ENCODE results near the gene C1orf185. TPM values are rescaled to one million over a fixed set of nuclear protein-coding genes. Genes with fewer than 3 reads are reported as not detected.

Gene C1orf185
- not detected in 2 replicates for total RNA-seq

- no peak for DNase-seq
- Mint-ChIP-seq H3K9me3 (no peaks in the 10 kb centered on the region), H3K36me3 (ENCODE audit: low read depth) (no peaks in the 10 kb centered on the region), H3K27ac (no peak within 1 kb of the TSS), H3K27me3 (peaks cover 5% of the 10 kb centered on the region), H3K4me3 (no peak within 1 kb of the TSS), H3K4me1 (no peaks in the 10 kb centered on the region)
- no peak for TF ChIP-seq CTCF (IDR thresholded peaks at IDR 0.05)
- intact Hi-C loops (cut with micrococcal nuclease): no loop called here
- ATAC-seq (ENCODE audit: low read depth): no peak
- ChIA-PET POLR2A (no interaction called here), CTCF (no interaction called here)
Observed at GRCh38 chr1:51101976-51102375, at the start of gene C1orf185. TSS of gene C1orf185 (plus strand) at chr1:51102228. CDS start at chr1:51102234, 6 bp downstream.

GRCh38 chr1:51058858-51059257 is 43.2 kb upstream of the C1orf185 start:
- no peak overlapping the region for H3K27ac Mint-ChIP-seq
- POLR2A ChIA-PET: no interaction called here
- no peak for ATAC-seq (ENCODE audit: low read depth)
- no peak for TF ChIP-seq CTCF (IDR thresholded peaks at IDR 0.05)
- no peaks in the 10 kb centered on the region for H3K4me1 Mint-ChIP-seq
- H3K4me3 Mint-ChIP-seq: no peak overlapping the region
- peaks cover 13% of the 10 kb centered on the region for H3K27me3 Mint-ChIP-seq
- intact Hi-C loops (cut with micrococcal nuclease): loop anchor here (2.0 kb wide), 1 partner anchor 284 kb away; no protein-coding TSS in a partner anchor
- CTCF ChIA-PET: interaction anchor here (1.5 kb wide), 1 partner anchor 284 kb away, joined by 3 read pairs; no protein-coding TSS in a partner anchor
- DNase-seq: no peak
- peaks cover 16% of the 10 kb centered on the region for H3K9me3 Mint-ChIP-seq
- H3K36me3 Mint-ChIP-seq (ENCODE audit: low read depth): peaks cover 2% of the 10 kb centered on the region

GRCh38 chr1:51061231-51061918 is 40.7 kb upstream of the C1orf185 start:
- TF ChIP-seq CTCF (IDR thresholded peaks at IDR 0.05): no peak
- peaks cover 14% of the 10 kb centered on the region for H3K9me3 Mint-ChIP-seq
- no peak for DNase-seq
- no peak overlapping the region for H3K4me3 Mint-ChIP-seq
- CTCF ChIA-PET: no interaction called here
- H3K4me1 Mint-ChIP-seq: no peaks in the 10 kb centered on the region
- intact Hi-C loops (cut with micrococcal nuclease): no loop called here
- H3K27ac Mint-ChIP-seq: no peak overlapping the region
- H3K36me3 Mint-ChIP-seq (ENCODE audit: low read depth): peaks cover 2% of the 10 kb centered on the region
- POLR2A ChIA-PET: no interaction called here
- peaks cover 17% of the 10 kb centered on the region for H3K27me3 Mint-ChIP-seq
- ATAC-seq (ENCODE audit: low read depth): no peak

GRCh38 chr1:51063121-51063520 is 38.9 kb upstream of the C1orf185 start:
- no peak for DNase-seq
- ChIA-PET POLR2A (no interaction called here), CTCF (no interaction called here)
- no peak overlapping the region for H3K27ac Mint-ChIP-seq
- no peaks in the 10 kb centered on the region for H3K4me1 Mint-ChIP-seq
- no peak for TF ChIP-seq CTCF (IDR thresholded peaks at IDR 0.05)
- H3K9me3 Mint-ChIP-seq: peaks cover 10% of the 10 kb centered on the region
- H3K4me3 Mint-ChIP-seq: no peak overlapping the region
- no peaks in the 10 kb centered on the region for H3K36me3 Mint-ChIP-seq (ENCODE audit: low read depth)
- H3K27me3 Mint-ChIP-seq: peaks cover 15% of the 10 kb centered on the region
- no peak for ATAC-seq (ENCODE audit: low read depth)
- intact Hi-C loops (cut with micrococcal nuclease): no loop called here

GRCh38 chr1:51070011-51070410 is 32.0 kb upstream of the C1orf185 start:
- no peaks in the 10 kb centered on the region for H3K36me3 Mint-ChIP-seq (ENCODE audit: low read depth)
- TF ChIP-seq CTCF (IDR thresholded peaks at IDR 0.05): no peak
- DNase-seq (no peak), ATAC-seq (ENCODE audit: low read depth) (no peak)
- peaks cover 26% of the 10 kb centered on the region for H3K27me3 Mint-ChIP-seq
- no peaks in the 10 kb centered on the region for H3K4me1 Mint-ChIP-seq
- intact Hi-C loops (cut with micrococcal nuclease): no loop called here
- POLR2A ChIA-PET: no interaction called here
- no peaks in the 10 kb centered on the region for H3K9me3 Mint-ChIP-seq
- H3K4me3 Mint-ChIP-seq: no peak overlapping the region
- H3K27ac Mint-ChIP-seq: no peak overlapping the region
- CTCF ChIA-PET: no interaction called here

Data from activated B cell treated with CpG ODN at 0.5 μM for 24 hours (primary cell).